H9 (cell line): ENCODE data around the gene FLOT2. TPM values are rescaled to one million over a fixed set of nuclear protein-coding genes. Genes with fewer than 3 reads are reported as not detected.

Source experiments
- DNase-seq: peaks from one replicate; pipeline ENCODE4 v3.0.0-alpha.2; 2017
- H2AFZ ChIP-seq: one replicate; pipeline ENCODE4 v1.6.1; 2013; ENCODE audit warnings: mild to moderate bottlenecking, low read length, control low read depth, moderate library complexity
- H2AK5ac ChIP-seq: 2 replicates; pipeline ENCODE4 v1.6.1; 2013; ENCODE audit warnings: low read length, control low read depth, mixed read lengths; ENCODE audit not compliant: insufficient read length
- H2BK120ac ChIP-seq: one replicate; pipeline ENCODE4 v1.6.1; 2013; ENCODE audit warnings: low read depth, mild to moderate bottlenecking, low read length, control low read depth, inconsistent platforms; ENCODE audit not compliant: poor library complexity, severe bottlenecking
- H2BK12ac ChIP-seq: 2 replicates; pipeline ENCODE4 v1.6.1; 2013; ENCODE audit warnings: low read length, control low read depth, mixed read lengths, low read depth; ENCODE audit not compliant: insufficient read length
- H2BK15ac ChIP-seq: 2 replicates; pipeline ENCODE4 v1.6.1; 2013; ENCODE audit warnings: low read depth, low read length, control low read depth
- H2BK20ac ChIP-seq: one replicate; pipeline ENCODE4 v1.6.1; 2013; ENCODE audit warnings: low read depth, mild to moderate bottlenecking, low read length, control low read depth, inconsistent platforms; ENCODE audit not compliant: poor library complexity, severe bottlenecking
- H2BK5ac ChIP-seq: 2 replicates; pipeline ENCODE4 v1.6.1; 2013; ENCODE audit warnings: low read length, control low read depth, mixed read lengths; ENCODE audit not compliant: insufficient read length
- H3K14ac ChIP-seq: 2 replicates; pipeline ENCODE4 v1.6.1; 2013; ENCODE audit warnings: low read length, control low read depth; ENCODE audit not compliant: insufficient read depth
- H3K18ac ChIP-seq: 2 replicates; pipeline ENCODE4 v1.6.1; 2013; ENCODE audit warnings: low read depth, mild to moderate bottlenecking, mixed read lengths, low read length, control low read depth; ENCODE audit not compliant: insufficient read length
- H3K23ac ChIP-seq: 2 replicates; pipeline ENCODE4 v1.6.1; 2013; ENCODE audit warnings: low read length, control low read depth, mixed read lengths, low read depth; ENCODE audit not compliant: insufficient read length
- H3K23me2 ChIP-seq: 2 replicates; pipeline ENCODE4 v1.6.1; 2013; ENCODE audit warnings: low read depth, mild to moderate bottlenecking, mixed read lengths, low read length, control low read depth; ENCODE audit not compliant: insufficient read length, poor library complexity, severe bottlenecking
- H3K27ac ChIP-seq: 2 replicates; pipeline ENCODE4 v1.5.1; 2013; ENCODE audit warnings: low read length, control low read depth, mixed read lengths, low read depth; ENCODE audit not compliant: insufficient read length
- H3K27me3 ChIP-seq: 2 replicates; pipeline ENCODE4 v1.6.1; 2013; ENCODE audit warnings: low read length, control low read depth, inconsistent platforms; ENCODE audit not compliant: insufficient read depth
- H3K4ac ChIP-seq: 2 replicates; pipeline ENCODE4 v1.6.1; 2013; ENCODE audit warnings: low read depth, mild to moderate bottlenecking, control low read depth, inconsistent platforms, low read length, moderate library complexity
- H3K4me1 ChIP-seq: 2 replicates; pipeline ENCODE4 v1.6.1; 2013; ENCODE audit warnings: low read length, control low read depth, inconsistent platforms; ENCODE audit not compliant: insufficient read depth
- H3K4me2 ChIP-seq: 2 replicates; pipeline ENCODE4 v1.6.1; 2013; ENCODE audit warnings: low read length, control low read depth, mixed read lengths; ENCODE audit not compliant: insufficient read length, insufficient read depth
- H3K56ac ChIP-seq: 2 replicates; pipeline ENCODE4 v1.6.1; 2013; ENCODE audit warnings: low read depth, mild to moderate bottlenecking, mixed read lengths, low read length, control low read depth; ENCODE audit not compliant: insufficient read length
- H3K79me1 ChIP-seq: 2 replicates; pipeline ENCODE4 v1.6.1; 2013; ENCODE audit warnings: low read depth, mild to moderate bottlenecking, moderate library complexity, low read length, control low read depth, inconsistent platforms; ENCODE audit not compliant: insufficient read depth, poor library complexity, severe bottlenecking
- H3K79me2 ChIP-seq: 2 replicates; pipeline ENCODE4 v1.6.1; 2013; ENCODE audit warnings: low read length, control low read depth, inconsistent platforms; ENCODE audit not compliant: insufficient read depth
- H3K9ac ChIP-seq: 2 replicates; pipeline ENCODE4 v1.6.1; 2013; ENCODE audit warnings: low read length, control low read depth, mixed read lengths; ENCODE audit not compliant: insufficient read length; ENCODE audit errors: extremely low read depth
- H3K9me3 ChIP-seq: one replicate; pipeline ENCODE4 v1.6.1; 2013; ENCODE audit warnings: low read depth, low read length, inconsistent platforms; ENCODE audit not compliant: control insufficient read depth
- H3T11ph ChIP-seq: one replicate; pipeline ENCODE4 v1.6.1; 2013; ENCODE audit warnings: mild to moderate bottlenecking, low read length, control low read depth, inconsistent platforms
- H4K20me1 ChIP-seq: one replicate; pipeline ENCODE4 v1.6.1; 2013; ENCODE audit not compliant: control insufficient read depth, insufficient read length, insufficient read depth
- H4K5ac ChIP-seq: 2 replicates; pipeline ENCODE4 v1.6.1; 2013; ENCODE audit warnings: low read depth, mild to moderate bottlenecking, mixed read lengths, low read length, control low read depth; ENCODE audit not compliant: insufficient read length
- H4K8ac ChIP-seq: replicated peaks from 2 replicates; pipeline ENCODE4 v1.6.1; 2013; ENCODE audit warnings: low read length, control low read depth, mixed read lengths, low read depth; ENCODE audit not compliant: insufficient read length
- H4K91ac ChIP-seq: 2 replicates; pipeline ENCODE4 v1.6.1; 2013; ENCODE audit warnings: low read depth, mild to moderate bottlenecking, moderate library complexity, mixed read lengths, low read length, control low read depth; ENCODE audit not compliant: insufficient read length
- H3K27ac Mint-ChIP-seq, 3 experiments: 2 replicates in 2 of 3; 3 replicates in 1 of 3; pipeline ENCODE4 v1.8.0; 2020 to 2021; ENCODE audit warnings: mixed read lengths in 3 of 3, mild to moderate bottlenecking in 1 of 3, moderate library complexity in 1 of 3
- H3K27me3 Mint-ChIP-seq: 2 replicates; pipeline ENCODE4 v1.8.0; 2021; ENCODE audit warnings: low read depth, mild to moderate bottlenecking, moderate library complexity, mixed read lengths
- H3K36me3 Mint-ChIP-seq, 3 experiments: 2 replicates in 2 of 3; 3 replicates in 1 of 3; pipeline ENCODE4 v1.8.0; 2020 to 2021; ENCODE audit warnings: low read depth in 3 of 3, mixed read lengths in 3 of 3; ENCODE audit not compliant: insufficient read depth in 1 of 3
- H3K4me1 Mint-ChIP-seq, 2 experiments: 2 replicates each; pipeline ENCODE4 v1.8.0; 2020; ENCODE audit warnings: mixed read lengths in 2 of 2
- H3K4me3 Mint-ChIP-seq, 2 experiments: 2 replicates in 1 of 2; 3 replicates in 1 of 2; pipeline ENCODE4 v1.8.0; 2020 to 2021; ENCODE audit warnings: mild to moderate bottlenecking in 2 of 2, mixed read lengths in 2 of 2, moderate library complexity in 1 of 2
- H3K9me3 Mint-ChIP-seq, 2 experiments: 2 replicates in 1 of 2; 3 replicates in 1 of 2; pipeline ENCODE4 v1.8.0; 2020; ENCODE audit warnings: mild to moderate bottlenecking in 2 of 2, mixed read lengths in 2 of 2, moderate library complexity in 1 of 2
- CTCF ChIP-seq: fragments of 200-600 bp; sonication (generic); conservative IDR thresholded peaks from 3 replicates; pipeline ENCODE4 v1.8.0; 2021; ENCODE audit warnings: antibody characterized with exemption, mild to moderate bottlenecking
- WGBS: extraction: QIAGEN DNeasy Blood & Tissue Kit; methylation state at CpG from one replicate; pipeline ENCODE4 v1.1.7; 2013; ENCODE audit warnings: missing lambda C conversion rate, low lambda C conversion rate, mixed read lengths; ENCODE audit not compliant: insufficient read length; ENCODE audit errors: extremely low coverage; 5-methylcytosine and 5-hydroxymethylcytosine counted together
- total RNA-seq: library from RNA; stranded (reverse); gene quantifications from 2 replicates; pipeline ENCODE4 v1.2.1, GENCODE V29; 2021

Gene FLOT2
- total RNA-seq, 1 experiment from 2014 or later: 173 TPM

GRCh38 chr17:28916302-28916934 is 18.9 kb upstream of the FLOT2 start:
- Histone ChIP-seq H3K9me3 (no peaks in the 10 kb centered on the region), H2BK12ac (no peak overlapping the region), H2BK15ac (no peak overlapping the region), H3K23ac (no peak overlapping the region), H3K4me1 (no peaks in the 10 kb centered on the region), H4K91ac (no peak overlapping the region), H4K5ac (no peak overlapping the region), H3K4me2 (no peak overlapping the region), H4K20me1 (no peaks in the 10 kb centered on the region), H2BK120ac (no peak overlapping the region), H3K79me1 (no peaks in the 10 kb centered on the region), H3T11ph (no peak overlapping the region), H3K27me3 (no peaks in the 10 kb centered on the region), H4K8ac (no peak overlapping the region), H3K79me2 (no peaks in the 10 kb centered on the region), H2AK5ac (no peak overlapping the region), H3K18ac (no peak overlapping the region), H3K14ac (no peak overlapping the region), H3K23me2 (no peaks in the 10 kb centered on the region), H3K27ac (no peak overlapping the region), H3K9ac (no peak overlapping the region), H3K4ac (no peak overlapping the region), H2BK20ac (no peak overlapping the region), H2BK5ac (no peak overlapping the region), H2AFZ (no peak overlapping the region), H3K56ac (no peak overlapping the region)
- H3K9me3 Mint-ChIP-seq: no peaks in the 10 kb centered on the region
- 0 out of 7 replicates have a peak overlapping the region, but pooled peaks of 1 of the 3 experiments have one; percentile 27 for H3K27ac Mint-ChIP-seq
- H3K36me3 Mint-ChIP-seq: peaks cover 75 to 93% (median 91%) of the 10 kb centered on the region in 3 experiments
- DNase-seq: no peak
- H3K4me1 Mint-ChIP-seq: no peaks in the 10 kb centered on the region
- WGBS: no CpG with 5 or more reads among the region's 6 CpGs
- no peaks in the 10 kb centered on the region for H3K27me3 Mint-ChIP-seq
- H3K4me3 Mint-ChIP-seq: no peak overlapping the region
- TF ChIP-seq CTCF: peak; percentile 80
